Measurements from ENCODE around the gene HOXD3.

The HOXD3 gene

GRCh38 chr2:176133389-176133788 is 23.7 kb upstream of the HOXD3 start:
- DNase-seq, result no peak

- DNase-seq, result no peak
Observed at GRCh38 chr2:176134035-176134434, 23.1 kb upstream of the HOXD3 start.

- no peak for DNase-seq
Observed at GRCh38 chr2:176135035-176135440, 22.1 kb upstream of the HOXD3 start.

- DNase-seq, result no peak
Observed at GRCh38 chr2:176136374-176137251, 20.5 kb upstream of the HOXD3 start.

- DNase-seq, result no peak
Observed at GRCh38 chr2:176137252-176137580, 19.9 kb upstream of the HOXD3 start.

GRCh38 chr2:176137906-176138305 is 19.2 kb upstream of the HOXD3 start:
- no peak for DNase-seq

GRCh38 chr2:176138526-176138922 is 18.6 kb upstream of the HOXD3 start:
- no peak for DNase-seq

- DNase-seq, result no peak
Observed at GRCh38 chr2:176138923-176139660, 18.0 kb upstream of the HOXD3 start.

- DNase-seq, result no peak
Observed at GRCh38 chr2:176139661-176140512, 17.2 kb upstream of the HOXD3 start.

- DNase-seq, result peak; percentile 65
Observed at GRCh38 chr2:176140513-176141317, 16.4 kb upstream of the HOXD3 start.

GRCh38 chr2:176142281-176142680 is 14.8 kb upstream of the HOXD3 start:
- no peak for DNase-seq

- DNase-seq, result no peak
Observed at GRCh38 chr2:176145085-176145969, 11.8 kb upstream of the HOXD3 start.

- DNase-seq, result no peak
Observed at GRCh38 chr2:176146101-176146500, 11.0 kb upstream of the HOXD3 start.

GRCh38 chr2:176146645-176147044 is 10.5 kb upstream of the HOXD3 start:
- no peak for DNase-seq

GRCh38 chr2:176147210-176147799 is 9.8 kb upstream of the HOXD3 start:
- no peak for DNase-seq

GRCh38 chr2:176147800-176148496 is 9.2 kb upstream of the HOXD3 start:
- no peak for DNase-seq

- DNase-seq, result no peak
Observed at GRCh38 chr2:176148751-176149421, 8.2 kb upstream of the HOXD3 start.

GRCh38 chr2:176149481-176149938 is 7.6 kb upstream of the HOXD3 start:
- no peak for DNase-seq

- DNase-seq, result no peak
Observed at GRCh38 chr2:176149939-176150583, 7.0 kb upstream of the HOXD3 start.
